ENCODE data around the gene PRKAG2.

The PRKAG2 gene

DNA sequence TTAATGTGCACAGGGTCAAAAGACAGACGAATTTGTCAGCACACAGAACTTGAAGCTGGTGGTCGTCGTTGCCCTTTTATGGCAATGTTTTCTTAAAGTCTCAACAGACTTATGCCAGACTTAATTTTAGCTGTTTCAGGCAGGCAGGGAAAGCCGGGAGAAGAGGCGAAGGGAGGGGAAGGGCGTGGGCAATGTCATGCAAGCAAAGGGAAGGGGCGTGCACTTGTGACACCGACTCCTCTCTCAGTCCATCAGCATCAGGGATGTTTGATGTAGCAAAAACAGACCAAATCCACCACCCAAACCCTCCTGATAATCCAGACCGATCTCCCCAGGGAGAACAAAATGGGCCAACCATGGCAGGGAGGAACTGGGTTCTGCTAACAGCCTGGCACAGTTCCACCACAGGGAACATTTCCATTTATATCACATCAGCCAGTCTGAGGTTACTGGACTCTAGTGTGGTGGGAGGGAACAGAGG lies 239.1 kb downstream of the PRKAG2 start:
- TF ChIP-seq, protein P1, sequence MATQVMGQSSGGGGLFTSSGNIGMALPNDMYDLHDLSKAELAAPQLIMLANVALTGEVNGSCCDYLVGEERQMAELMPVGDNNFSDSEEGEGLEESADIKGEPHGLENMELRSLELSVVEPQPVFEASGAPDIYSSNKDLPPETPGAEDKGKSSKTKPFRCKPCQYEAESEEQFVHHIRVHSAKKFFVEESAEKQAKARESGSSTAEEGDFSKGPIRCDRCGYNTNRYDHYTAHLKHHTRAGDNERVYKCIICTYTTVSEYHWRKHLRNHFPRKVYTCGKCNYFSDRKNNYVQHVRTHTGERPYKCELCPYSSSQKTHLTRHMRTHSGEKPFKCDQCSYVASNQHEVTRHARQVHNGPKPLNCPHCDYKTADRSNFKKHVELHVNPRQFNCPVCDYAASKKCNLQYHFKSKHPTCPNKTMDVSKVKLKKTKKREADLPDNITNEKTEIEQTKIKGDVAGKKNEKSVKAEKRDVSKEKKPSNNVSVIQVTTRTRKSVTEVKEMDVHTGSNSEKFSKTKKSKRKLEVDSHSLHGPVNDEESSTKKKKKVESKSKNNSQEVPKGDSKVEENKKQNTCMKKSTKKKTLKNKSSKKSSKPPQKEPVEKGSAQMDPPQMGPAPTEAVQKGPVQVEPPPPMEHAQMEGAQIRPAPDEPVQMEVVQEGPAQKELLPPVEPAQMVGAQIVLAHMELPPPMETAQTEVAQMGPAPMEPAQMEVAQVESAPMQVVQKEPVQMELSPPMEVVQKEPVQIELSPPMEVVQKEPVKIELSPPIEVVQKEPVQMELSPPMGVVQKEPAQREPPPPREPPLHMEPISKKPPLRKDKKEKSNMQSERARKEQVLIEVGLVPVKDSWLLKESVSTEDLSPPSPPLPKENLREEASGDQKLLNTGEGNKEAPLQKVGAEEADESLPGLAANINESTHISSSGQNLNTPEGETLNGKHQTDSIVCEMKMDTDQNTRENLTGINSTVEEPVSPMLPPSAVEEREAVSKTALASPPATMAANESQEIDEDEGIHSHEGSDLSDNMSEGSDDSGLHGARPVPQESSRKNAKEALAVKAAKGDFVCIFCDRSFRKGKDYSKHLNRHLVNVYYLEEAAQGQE (IDR thresholded peaks at IDR 0.05; ENCODE audit: low read depth) = no peak

DNA sequence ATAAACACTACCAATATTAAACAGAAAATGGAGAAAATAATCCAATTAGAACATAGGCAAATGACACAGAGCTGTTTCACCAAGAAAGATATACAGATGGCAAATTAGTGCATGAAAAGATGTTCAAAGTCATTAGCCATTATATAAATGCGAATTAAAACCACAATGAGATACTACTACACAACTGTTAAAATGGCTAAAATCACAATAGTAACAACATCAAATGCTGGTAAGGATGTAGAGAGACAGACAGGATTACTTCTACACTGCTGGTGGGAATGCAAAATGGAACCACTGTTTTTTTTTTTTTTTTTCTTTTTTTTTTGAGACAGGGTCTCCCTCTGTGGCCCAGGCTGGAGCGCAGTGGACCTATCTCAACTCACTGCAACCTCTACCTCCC lies 242.3 kb downstream of the PRKAG2 start:
- TF ChIP-seq, protein P2, sequence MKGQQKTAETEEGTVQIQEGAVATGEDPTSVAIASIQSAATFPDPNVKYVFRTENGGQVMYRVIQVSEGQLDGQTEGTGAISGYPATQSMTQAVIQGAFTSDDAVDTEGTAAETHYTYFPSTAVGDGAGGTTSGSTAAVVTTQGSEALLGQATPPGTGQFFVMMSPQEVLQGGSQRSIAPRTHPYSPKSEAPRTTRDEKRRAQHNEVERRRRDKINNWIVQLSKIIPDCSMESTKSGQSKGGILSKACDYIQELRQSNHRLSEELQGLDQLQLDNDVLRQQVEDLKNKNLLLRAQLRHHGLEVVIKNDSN (IDR thresholded peaks at IDR 0.05) = no peak
- TF ChIP-seq MAX (IDR thresholded peaks at IDR 0.05) = no peak
- TF ChIP-seq TCF12 (IDR thresholded peaks at IDR 0.05; ENCODE audit: low read depth) = no peak
- no peak for TF ChIP-seq CEBPB (IDR thresholded peaks at IDR 0.05)

GRCh38 chr7:151633516-151633812 lies 243.5 kb downstream of the PRKAG2 start:
- TF ChIP-seq YY1 (IDR thresholded peaks at IDR 0.05; ENCODE audit: low read depth) (no peak), CREB1 (IDR thresholded peaks at IDR 0.05; ENCODE audit: low read depth) (no peak), TCF12 (IDR thresholded peaks at IDR 0.05; ENCODE audit: low read depth) (no peak), EP300 (IDR thresholded peaks at IDR 0.05; ENCODE audit: borderline replicate concordance) (no peak), FOXM1 (IDR thresholded peaks at IDR 0.05; ENCODE audit: borderline replicate concordance, low read depth) (no peak), TAF1 (IDR thresholded peaks at IDR 0.05; ENCODE audit: low read depth) (no peak), ZBTB7A (IDR thresholded peaks at IDR 0.05; ENCODE audit: low read depth) (no peak), CEBPB (IDR thresholded peaks at IDR 0.05) (no peak), TEAD4 (IDR thresholded peaks at IDR 0.05) (no peak), MAX (IDR thresholded peaks at IDR 0.05) (no peak), NFIC (IDR thresholded peaks at IDR 0.05) (no peak), RAD21 (IDR thresholded peaks at IDR 0.05; ENCODE audit: low read depth) (no peak), EGR1 (IDR thresholded peaks at IDR 0.05) (no peak)
- TF ChIP-seq, protein P2 (IDR thresholded peaks at IDR 0.05) = no peak
- TF ChIP-seq, protein P1 (IDR thresholded peaks at IDR 0.05; ENCODE audit: low read depth) = no peak

DNA sequence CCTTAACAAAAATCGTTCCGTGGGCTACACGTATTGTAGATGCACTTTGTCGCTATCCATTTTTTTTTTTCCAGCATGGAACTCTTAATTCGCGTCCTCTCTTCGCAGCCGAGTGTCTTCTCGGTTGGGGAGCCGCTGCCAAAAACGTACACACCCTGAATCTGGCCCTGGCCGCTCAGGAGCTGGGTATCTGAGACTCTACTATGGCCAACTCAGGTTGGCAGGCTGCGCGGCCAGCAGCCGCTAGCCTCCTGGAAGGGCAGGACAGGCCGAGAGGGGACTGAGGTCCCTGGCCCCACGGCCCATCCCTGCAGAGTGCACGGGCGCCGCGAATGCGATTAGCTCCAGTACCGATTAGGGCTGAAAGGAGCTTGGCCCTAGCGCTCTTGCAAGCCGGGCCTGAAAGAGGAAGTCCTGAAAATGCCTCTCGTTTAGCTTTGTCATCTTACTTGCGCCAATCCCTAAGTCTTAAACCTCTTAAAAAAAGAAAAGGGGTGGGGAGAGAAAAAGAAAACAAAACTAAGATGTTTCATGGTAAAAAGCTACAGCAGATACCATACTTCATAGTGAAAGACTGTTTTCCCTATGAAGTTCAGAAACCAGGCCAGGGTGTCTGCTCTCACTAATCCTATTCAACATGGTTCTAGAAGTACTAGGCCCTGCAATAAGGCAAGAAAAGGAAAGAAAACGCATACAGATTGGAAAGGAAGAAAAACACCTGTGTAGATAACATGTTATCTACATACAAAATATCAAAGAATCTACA lies 244.0 kb downstream of the PRKAG2 start:
- no peak for TF ChIP-seq NFIC (IDR thresholded peaks at IDR 0.05)
- TF ChIP-seq YY1 (IDR thresholded peaks at IDR 0.05; ENCODE audit: low read depth) = no peak
- TF ChIP-seq, protein P2 (IDR thresholded peaks at IDR 0.05) = no peak
- TF ChIP-seq, protein P1 (IDR thresholded peaks at IDR 0.05; ENCODE audit: low read depth) = no peak
- TF ChIP-seq ZBTB7A (IDR thresholded peaks at IDR 0.05; ENCODE audit: low read depth) = no peak
- no peak for TF ChIP-seq CREB1 (IDR thresholded peaks at IDR 0.05; ENCODE audit: low read depth)
- no peak for TF ChIP-seq TEAD4 (IDR thresholded peaks at IDR 0.05)
- no peak for TF ChIP-seq TCF12 (IDR thresholded peaks at IDR 0.05; ENCODE audit: low read depth)
